ENCODE data around the gene ZFPM1. TPM values are rescaled to one million over a fixed set of nuclear protein-coding genes. Genes with fewer than 3 reads are reported as not detected.

Gene ZFPM1
- total and polyA plus RNA-seq, 12 donors = 0.37 to 23.8 (median 3.5) TPM

DNA sequence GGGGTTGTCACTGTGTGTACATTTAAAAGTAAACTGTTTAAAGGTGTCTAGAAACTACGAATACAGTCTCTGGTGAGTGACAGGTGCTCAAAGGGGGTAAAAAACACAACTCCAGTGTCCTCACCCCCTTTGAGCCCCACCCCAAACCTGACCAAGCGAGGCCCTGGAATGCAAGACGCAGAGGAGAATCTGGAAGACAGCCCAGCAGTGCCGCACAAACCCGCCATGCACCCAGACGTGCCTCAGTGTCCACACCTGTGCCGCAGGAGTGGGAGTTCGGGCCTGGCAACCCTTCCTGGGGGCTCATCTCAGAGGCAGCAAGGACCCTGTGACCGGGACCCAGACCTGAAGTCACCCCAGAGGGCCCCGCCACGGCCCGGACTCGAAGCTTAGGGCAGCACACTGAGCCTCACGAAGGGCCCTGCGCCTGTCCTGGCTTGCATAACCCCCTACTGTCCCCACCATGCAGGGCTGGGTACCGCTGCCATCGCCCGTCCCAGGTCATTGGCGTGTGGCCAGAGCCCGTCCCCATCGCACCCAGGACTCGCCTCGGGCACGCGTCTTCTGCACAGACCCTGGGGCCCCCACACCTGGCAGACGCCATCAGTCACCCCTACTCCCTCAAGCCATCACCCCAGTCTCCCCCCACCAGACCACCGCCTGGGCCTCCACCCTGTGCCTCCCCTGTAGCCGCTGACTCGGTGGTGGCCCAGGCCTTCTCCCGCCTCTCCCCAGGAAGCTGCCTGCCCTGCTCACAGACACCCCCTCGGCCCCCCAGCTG lies 84.1 kb downstream of the ZFPM1 start:
- H3K4me3 ChIP-seq = no peak overlapping the region
- DNase-seq = no peak
- H3K27me3 ChIP-seq = no peaks in the 10 kb centered on the region
- 77 to 85% (median 84%) methylated on average over 26 to 31 of the region's 31 CpGs for WGBS, 4 donors
- intact Hi-C loops (cut with DNase I) = no loop called here
- H3K27ac ChIP-seq = no peak overlapping the region
- no peaks in the 10 kb centered on the region for H3K9me3 ChIP-seq (replicated peaks in 1 of 3)
- H3K36me3 ChIP-seq (replicated peaks in 1 of 2) = no peaks in the 10 kb centered on the region
- no peak for TF ChIP-seq POLR2A (IDR thresholded peaks at IDR 0.05)
- TF ChIP-seq, protein P1, sequence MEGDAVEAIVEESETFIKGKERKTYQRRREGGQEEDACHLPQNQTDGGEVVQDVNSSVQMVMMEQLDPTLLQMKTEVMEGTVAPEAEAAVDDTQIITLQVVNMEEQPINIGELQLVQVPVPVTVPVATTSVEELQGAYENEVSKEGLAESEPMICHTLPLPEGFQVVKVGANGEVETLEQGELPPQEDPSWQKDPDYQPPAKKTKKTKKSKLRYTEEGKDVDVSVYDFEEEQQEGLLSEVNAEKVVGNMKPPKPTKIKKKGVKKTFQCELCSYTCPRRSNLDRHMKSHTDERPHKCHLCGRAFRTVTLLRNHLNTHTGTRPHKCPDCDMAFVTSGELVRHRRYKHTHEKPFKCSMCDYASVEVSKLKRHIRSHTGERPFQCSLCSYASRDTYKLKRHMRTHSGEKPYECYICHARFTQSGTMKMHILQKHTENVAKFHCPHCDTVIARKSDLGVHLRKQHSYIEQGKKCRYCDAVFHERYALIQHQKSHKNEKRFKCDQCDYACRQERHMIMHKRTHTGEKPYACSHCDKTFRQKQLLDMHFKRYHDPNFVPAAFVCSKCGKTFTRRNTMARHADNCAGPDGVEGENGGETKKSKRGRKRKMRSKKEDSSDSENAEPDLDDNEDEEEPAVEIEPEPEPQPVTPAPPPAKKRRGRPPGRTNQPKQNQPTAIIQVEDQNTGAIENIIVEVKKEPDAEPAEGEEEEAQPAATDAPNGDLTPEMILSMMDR (IDR thresholded peaks at IDR 0.05) = no peak
- H3K4me1 ChIP-seq (replicated peaks in 1 of 2) = peaks cover 6 to 21% of the 10 kb centered on the region in 2 donors

DNA sequence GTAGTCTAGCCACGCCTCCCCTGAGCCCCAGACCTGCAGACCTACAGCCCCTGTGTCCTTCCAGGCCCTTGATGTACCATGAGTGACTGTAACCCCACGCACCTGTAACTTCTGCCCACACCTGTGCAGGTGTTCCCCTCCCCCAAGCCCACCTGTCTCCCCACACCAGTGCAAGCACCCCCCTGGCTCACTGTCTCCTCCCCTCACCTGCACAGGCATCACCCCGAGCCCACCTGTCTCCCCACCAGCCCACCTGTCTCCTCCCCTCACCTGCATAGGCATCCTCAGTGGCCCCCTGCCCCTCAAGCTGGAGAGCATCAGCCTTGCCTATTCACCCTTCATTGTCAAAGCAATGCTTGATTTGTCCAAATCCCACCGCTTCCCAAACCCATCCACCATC lies 84.8 kb downstream of the ZFPM1 start:
- Histone ChIP-seq H3K27me3 (no peaks in the 10 kb centered on the region), H3K9me3 (replicated peaks in 1 of 3) (peaks cover 0 to 3% (median 0%) of the 10 kb centered on the region in 3 donors), H3K4me3 (no peak overlapping the region), H3K36me3 (replicated peaks in 1 of 2) (no peaks in the 10 kb centered on the region), H3K4me1 (replicated peaks in 1 of 2) (peaks cover 6 to 15% of the 10 kb centered on the region in 2 donors), H3K27ac (no peak overlapping the region)
- 72 to 77% (median 74%) methylated on average over 2 to 4 of the region's 4 CpGs for WGBS, 4 donors
- TF ChIP-seq POLR2A (IDR thresholded peaks at IDR 0.05) = no peak
- TF ChIP-seq, protein P1 (IDR thresholded peaks at IDR 0.05) = no peak
- no peak for DNase-seq
- intact Hi-C loops (cut with DNase I) = no loop called here

DNA sequence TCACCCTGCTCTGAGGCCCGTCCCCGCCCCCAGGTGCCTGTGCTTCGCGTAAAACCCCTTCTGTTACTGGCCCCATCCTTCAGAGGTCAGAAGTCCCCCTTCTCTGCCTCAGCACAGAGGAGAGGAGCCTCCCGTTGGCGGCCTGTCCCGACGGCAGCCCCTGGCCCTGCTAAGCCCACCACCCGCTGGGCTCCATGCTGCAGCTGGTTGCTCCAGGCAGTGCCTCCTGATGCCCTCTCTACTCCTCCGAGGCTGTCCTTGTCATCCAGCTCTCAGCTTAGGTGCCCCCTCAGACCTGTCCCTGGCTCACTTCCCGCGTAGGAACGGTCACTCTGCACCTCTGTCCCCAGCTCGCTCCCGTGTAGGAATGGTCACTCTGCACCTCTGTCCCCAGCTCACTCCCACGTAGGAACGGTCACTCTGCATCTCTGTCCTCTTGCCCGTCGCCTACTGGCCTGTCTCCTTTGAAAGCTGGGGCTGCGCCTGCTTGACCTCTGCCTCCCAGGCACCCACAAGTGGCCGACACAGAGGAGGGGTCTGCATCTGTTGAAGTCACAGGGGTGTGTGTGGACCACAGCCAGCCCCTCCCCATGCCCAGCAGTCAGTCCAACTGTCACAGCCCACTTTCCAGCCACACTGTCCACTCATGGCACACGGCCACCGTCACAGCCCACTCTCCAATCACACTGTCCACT lies 85.4 kb downstream of the ZFPM1 start:
- TF ChIP-seq POLR2A (IDR thresholded peaks at IDR 0.05) = no peak
- TF ChIP-seq, protein P1 (IDR thresholded peaks at IDR 0.05) = no peak

DNA sequence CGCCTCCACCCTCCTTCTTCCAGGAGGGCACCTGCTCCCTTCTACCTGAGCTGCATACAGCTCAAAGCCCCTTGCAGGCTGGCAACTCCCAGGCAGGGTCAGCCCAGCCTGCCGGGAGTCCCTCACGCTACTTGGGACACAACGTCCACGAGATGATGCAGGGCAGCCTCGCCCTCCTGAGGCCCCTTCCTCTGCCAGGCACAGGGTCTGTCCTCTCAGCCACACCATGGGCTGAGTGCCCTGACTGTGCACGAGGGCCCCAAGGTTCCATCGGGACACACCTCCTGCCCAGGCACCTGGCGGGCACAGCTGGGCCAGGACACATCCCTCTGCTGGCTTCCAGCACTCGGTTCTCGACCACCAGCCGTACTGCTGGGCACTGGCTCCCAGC lies 86.2 kb downstream of the ZFPM1 start:
- no peaks in the 10 kb centered on the region for H3K27me3 ChIP-seq
- WGBS, 4 donors = 69 to 73% (median 72%) methylated on average over 1 to 12 of the region's 12 CpGs
- H3K4me3 ChIP-seq = no peak overlapping the region
- intact Hi-C loops (cut with DNase I) = no loop called here
- H3K4me1 ChIP-seq (replicated peaks in 1 of 2) = peaks cover 6 to 9% of the 10 kb centered on the region in 2 donors
- TF ChIP-seq, protein P1 (IDR thresholded peaks at IDR 0.05) = no peak
- TF ChIP-seq POLR2A (IDR thresholded peaks at IDR 0.05) = no peak
- no peaks in the 10 kb centered on the region for H3K36me3 ChIP-seq (replicated peaks in 1 of 2)
- H3K27ac ChIP-seq = no peak overlapping the region
- DNase-seq = no peak
- H3K9me3 ChIP-seq (replicated peaks in 1 of 3) = peaks cover 0 to 11% (median 0%) of the 10 kb centered on the region in 3 donors

More for the DNA sequence above, 85.4 kb downstream of the ZFPM1 start:
- WGBS, 4 donors = 47 to 54% (median 52%) methylated on average over 9 to 23 of the region's 23 CpGs
- no peaks in the 10 kb centered on the region for H3K36me3 ChIP-seq (replicated peaks in 1 of 2)
- H3K27ac ChIP-seq = no peak overlapping the region
- H3K4me3 ChIP-seq = no peak overlapping the region
- DNase-seq = no peak
- intact Hi-C loops (cut with DNase I) = no loop called here
- no peaks in the 10 kb centered on the region for H3K27me3 ChIP-seq
- peaks cover 6 to 9% of the 10 kb centered on the region in 2 donors for H3K4me1 ChIP-seq (replicated peaks in 1 of 2)
- H3K9me3 ChIP-seq (replicated peaks in 1 of 3) = peaks cover 0 to 9% (median 0%) of the 10 kb centered on the region in 3 donors
